Stimulated activated CD4-positive, alpha-beta T cell treated with anti-CD3 and anti-CD28 coated beads, Interleukin-1b, Interleukin-23, amount 100 ng/mL, for 1 hour (primary cell): ENCODE data around the gene IRAK3.
"Not testable (repeated sequence)": the region's sequence is repeated elsewhere in the genome, so short reads cannot be mapped to it uniquely, and the experiment has no call there.

Source experiments
- DNase-seq, 2 donors: peaks; one replicate each; pipeline ENCODE4 v3.0.0-alpha.2; 2020; ENCODE audit warnings: low read depth in 2 of 2

Gene IRAK3

GRCh38 chr12:66210840-66211239, 21.8 kb downstream of the IRAK3 start:
- no peak for DNase-seq

GRCh38 chr12:66211573-66211972, 22.6 kb downstream of the IRAK3 start:
- DNase-seq, result not testable (repeated sequence)

GRCh38 chr12:66213011-66213410, 24.0 kb downstream of the IRAK3 start:
- DNase-seq, result not testable (repeated sequence)

- no peak for DNase-seq
These were observed 28.4 kb downstream of the IRAK3 start for GRCh38 chr12:66217342-66217917.

GRCh38 chr12:66228462-66228861, 39.4 kb downstream of the IRAK3 start:
- DNase-seq, result no peak

GRCh38 chr12:66232263-66232662, 43.2 kb downstream of the IRAK3 start:
- no peak for DNase-seq

- not testable (repeated sequence) for DNase-seq
These were observed 45.2 kb downstream of the IRAK3 start for GRCh38 chr12:66234037-66234693.

GRCh38 chr12:66234773-66235625, 46.0 kb downstream of the IRAK3 start:
- not testable (repeated sequence) for DNase-seq

- no peak for DNase-seq
These were observed 46.7 kb downstream of the IRAK3 start for GRCh38 chr12:66235626-66236281.

GRCh38 chr12:66236282-66236675, 47.3 kb downstream of the IRAK3 start:
- not testable (repeated sequence) for DNase-seq

- DNase-seq, result no peak
These were observed 48.0 kb downstream of the IRAK3 start for GRCh38 chr12:66236969-66237368.

- DNase-seq, result no peak
These were observed 48.6 kb downstream of the IRAK3 start for GRCh38 chr12:66237505-66238175.

GRCh38 chr12:66239295-66239694, 50.3 kb downstream of the IRAK3 start:
- DNase-seq, result no peak

GRCh38 chr12:66240096-66240820, 51.2 kb downstream of the IRAK3 start:
- no peak for DNase-seq

GRCh38 chr12:66241061-66242043, 52.3 kb downstream of the IRAK3 start:
- DNase-seq, result no peak

GRCh38 chr12:66242311-66242710, 53.3 kb downstream of the IRAK3 start:
- no peak for DNase-seq

GRCh38 chr12:66243911-66244310, 54.9 kb downstream of the IRAK3 start:
- DNase-seq, result no peak

GRCh38 chr12:66244446-66244845, 55.4 kb downstream of the IRAK3 start:
- DNase-seq, result no peak

GRCh38 chr12:66247741-66248140, 58.7 kb downstream of the IRAK3 start:
- DNase-seq, result no peak

- no peak for DNase-seq
These were observed 62.0 kb downstream of the IRAK3 start for GRCh38 chr12:66251049-66251448.
